ENCODE measurements around the gene ANKRD6. TPM values are rescaled to one million over a fixed set of nuclear protein-coding genes. Genes with fewer than 3 reads are reported as not detected.
"Not testable (repeated sequence)": the region's sequence is repeated elsewhere in the genome, so short reads cannot be mapped to it uniquely, and the experiment has no call there.

Gene ANKRD6
- total RNA-seq = 1 to 10 TPM; 9.1 TPM

DNA sequence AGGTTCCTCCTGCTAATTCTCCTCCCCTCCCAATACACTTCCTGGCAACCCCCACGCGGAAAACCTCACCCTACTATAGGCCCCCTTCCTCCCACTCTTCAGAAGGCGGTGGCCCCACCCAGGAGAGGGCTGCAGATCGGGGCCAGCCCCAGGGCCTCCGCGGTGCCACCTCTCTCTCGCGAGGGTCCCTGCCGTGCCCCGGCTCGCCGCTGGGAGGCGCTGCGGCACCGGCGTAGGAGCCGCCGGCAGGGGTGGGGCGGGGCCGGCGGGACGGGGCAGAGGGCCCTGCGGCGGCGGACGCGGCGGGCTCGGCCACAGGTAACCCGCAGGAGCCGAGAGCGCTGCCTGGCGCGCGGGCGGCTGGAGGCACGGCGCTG lies at the start of gene ANKRD6:
Gene ANKRD6 (plus strand): TSS at position 278 of the 377 bp plus-strand sequence. CDS start 133,825 bp downstream, outside the sequence.
- DNase-seq (peak; percentile 82), ATAC-seq (peak; percentile 94)
- Mint-ChIP-seq H3K27me3 (ENCODE audit: low read depth) (peaks cover 36% of the 10 kb centered on the region), H3K4me3 (peak within 1 kb of the TSS; percentile 79), H3K36me3 (ENCODE audit: low read depth) (no peaks in the 10 kb centered on the region), H3K4me1 (ENCODE audit: low read depth) (peaks cover 24% of the 10 kb centered on the region), H3K27ac (peak within 1 kb of the TSS; percentile 70), H3K9me3 (ENCODE audit: insufficient read depth) (no peaks in the 10 kb centered on the region)
- ChIA-PET CTCF (interaction anchor here (0.6 to 7.0 kb wide), 59 partner anchors 8 to 1046 kb away, joined by 3 to 82 read pairs (median 4); partner anchors contain the start of gene LYRM2), POLR2A (no interaction called here)

GRCh38 chr6:89385156-89385667 lies 47.7 kb upstream of the ANKRD6 start:
- DNase-seq (no peak), ATAC-seq (no peak)
- H3K27ac Mint-ChIP-seq = no peak overlapping the region
- CTCF ChIA-PET = interaction anchor here (1.0 to 2.1 kb wide), 2 partner anchors 13 to 19 kb away, joined by 3 to 8 read pairs; no protein-coding TSS in a partner anchor
- no peak overlapping the region for H3K4me3 Mint-ChIP-seq
- H3K27me3 Mint-ChIP-seq (ENCODE audit: low read depth) = peaks cover 8% of the 10 kb centered on the region
- POLR2A ChIA-PET = interaction anchor here (0.9 kb wide), 1 partner anchor 304 kb away, joined by 3 read pairs; the partner anchor contains the start of gene PNRC1
- H3K9me3 Mint-ChIP-seq (ENCODE audit: insufficient read depth) = no peaks in the 10 kb centered on the region
- no peaks in the 10 kb centered on the region for H3K36me3 Mint-ChIP-seq (ENCODE audit: low read depth)
- peaks cover 4% of the 10 kb centered on the region for H3K4me1 Mint-ChIP-seq (ENCODE audit: low read depth)

- Mint-ChIP-seq H3K27ac (no peak overlapping the region), H3K36me3 (ENCODE audit: low read depth) (no peaks in the 10 kb centered on the region), H3K4me1 (ENCODE audit: low read depth) (peaks cover 4% of the 10 kb centered on the region), H3K27me3 (ENCODE audit: low read depth) (peaks cover 6% of the 10 kb centered on the region), H3K4me3 (no peak overlapping the region), H3K9me3 (ENCODE audit: insufficient read depth) (no peaks in the 10 kb centered on the region)
- ATAC-seq (no peak), DNase-seq (no peak)
- ChIA-PET CTCF (interaction anchor here (1.0 to 2.1 kb wide), 2 partner anchors 14 to 19 kb away, joined by 3 to 8 read pairs; no protein-coding TSS in a partner anchor), POLR2A (interaction anchor here (0.9 kb wide), 1 partner anchor 305 kb away, joined by 3 read pairs; the partner anchor contains the start of gene PNRC1)
Observed at GRCh38 chr6:89385846-89386245, 47.1 kb upstream of the ANKRD6 start.

- CTCF ChIA-PET = interaction anchor here (2.7 kb wide), 1 partner anchor 15 kb away, joined by 12 read pairs; no protein-coding TSS in a partner anchor
- POLR2A ChIA-PET = no interaction called here
- Mint-ChIP-seq H3K9me3 (ENCODE audit: insufficient read depth) (no peaks in the 10 kb centered on the region), H3K27me3 (ENCODE audit: low read depth) (peaks cover 8% of the 10 kb centered on the region), H3K4me1 (ENCODE audit: low read depth) (peaks cover 4% of the 10 kb centered on the region), H3K4me3 (no peak overlapping the region), H3K27ac (no peak overlapping the region), H3K36me3 (ENCODE audit: low read depth) (no peaks in the 10 kb centered on the region)
- ATAC-seq = no peak
- no peak for DNase-seq
Observed at GRCh38 chr6:89386917-89387491, 45.9 kb upstream of the ANKRD6 start.

DNA sequence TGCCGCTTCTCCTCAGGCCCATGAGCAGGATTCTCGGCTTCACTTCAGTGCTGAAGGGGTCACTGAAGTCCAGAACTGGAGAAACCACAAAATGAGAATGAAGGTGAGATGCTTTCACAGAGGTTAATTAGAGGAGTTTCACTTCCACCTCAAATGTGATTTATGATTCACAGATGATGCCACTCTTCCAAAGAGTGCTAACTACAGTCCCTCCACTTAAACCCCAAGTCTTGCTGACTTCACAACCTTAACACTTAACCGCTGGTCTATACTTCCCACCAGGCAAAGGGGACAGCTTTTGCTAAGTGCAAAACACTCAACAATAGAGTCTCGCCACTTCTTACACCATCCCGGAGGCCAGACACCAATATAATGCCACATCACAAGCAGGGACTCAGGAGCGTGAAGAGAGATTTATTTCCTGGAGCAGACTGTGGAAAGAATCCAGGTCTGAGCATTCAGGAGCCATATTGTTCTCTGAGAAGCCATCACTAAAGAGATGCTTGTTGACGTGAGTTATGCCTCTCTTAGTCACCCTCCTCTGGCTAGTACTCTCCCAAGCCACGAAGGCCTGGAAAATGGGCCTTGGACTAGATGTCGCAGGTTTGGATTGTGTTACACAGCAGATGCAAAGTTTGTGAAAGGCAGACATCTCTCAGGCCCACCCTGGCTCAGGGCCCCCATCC lies 45.3 kb upstream of the ANKRD6 start:
- ChIA-PET CTCF (interaction anchor here (2.7 kb wide), 1 partner anchor 16 kb away, joined by 12 read pairs; no protein-coding TSS in a partner anchor), POLR2A (no interaction called here)
- H3K4me1 Mint-ChIP-seq (ENCODE audit: low read depth) = peaks cover 4% of the 10 kb centered on the region
- H3K4me3 Mint-ChIP-seq = no peak overlapping the region
- no peak overlapping the region for H3K27ac Mint-ChIP-seq
- H3K9me3 Mint-ChIP-seq (ENCODE audit: insufficient read depth) = no peaks in the 10 kb centered on the region
- H3K27me3 Mint-ChIP-seq (ENCODE audit: low read depth) = peaks cover 8% of the 10 kb centered on the region
- DNase-seq = no peak
- H3K36me3 Mint-ChIP-seq (ENCODE audit: low read depth) = no peaks in the 10 kb centered on the region
- ATAC-seq = no peak

- Mint-ChIP-seq H3K4me1 (ENCODE audit: low read depth) (peaks cover 4% of the 10 kb centered on the region), H3K4me3 (no peak overlapping the region), H3K27me3 (ENCODE audit: low read depth) (peaks cover 6% of the 10 kb centered on the region), H3K27ac (no peak overlapping the region), H3K36me3 (ENCODE audit: low read depth) (no peaks in the 10 kb centered on the region), H3K9me3 (ENCODE audit: insufficient read depth) (no peaks in the 10 kb centered on the region)
- ATAC-seq (no peak), DNase-seq (no peak)
- POLR2A ChIA-PET = no interaction called here
- CTCF ChIA-PET = interaction anchor here (2.7 kb wide), 1 partner anchor 17 kb away, joined by 12 read pairs; no protein-coding TSS in a partner anchor
Observed at GRCh38 chr6:89388846-89389245, 44.1 kb upstream of the ANKRD6 start.

GRCh38 chr6:89392823-89393222 lies 40.1 kb upstream of the ANKRD6 start:
- POLR2A ChIA-PET = no interaction called here
- Mint-ChIP-seq H3K27me3 (ENCODE audit: low read depth) (peaks cover 9% of the 10 kb centered on the region), H3K27ac (no peak overlapping the region), H3K9me3 (ENCODE audit: insufficient read depth) (no peaks in the 10 kb centered on the region), H3K36me3 (ENCODE audit: low read depth) (no peaks in the 10 kb centered on the region), H3K4me1 (ENCODE audit: low read depth) (no peaks in the 10 kb centered on the region), H3K4me3 (no peak overlapping the region)
- no peak for DNase-seq
- CTCF ChIA-PET = interaction anchor here (0.8 to 2.2 kb wide), 2 partner anchors 20 to 21 kb away, joined by 3 to 5 read pairs; no protein-coding TSS in a partner anchor
- ATAC-seq = no peak

DNA sequence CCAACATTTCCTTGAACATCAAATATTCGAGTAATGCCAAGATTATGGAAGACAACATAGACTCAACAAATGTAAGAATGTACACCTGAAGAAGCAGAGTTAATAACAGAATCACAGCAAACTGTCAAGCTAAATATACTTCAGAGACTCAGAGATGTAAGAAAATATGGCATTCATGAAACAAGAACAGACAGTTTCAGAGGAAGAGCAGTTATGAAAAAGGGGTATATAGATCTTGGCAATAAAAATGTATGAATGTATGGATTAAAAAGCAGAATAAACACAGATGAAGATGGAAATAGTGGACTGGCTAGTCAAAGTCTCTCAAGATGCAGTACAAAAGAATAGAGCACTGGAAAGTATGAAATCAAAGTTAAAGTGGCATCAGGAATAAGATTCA lies 39.3 kb upstream of the ANKRD6 start:
- peaks cover 9% of the 10 kb centered on the region for H3K27me3 Mint-ChIP-seq (ENCODE audit: low read depth)
- no peaks in the 10 kb centered on the region for H3K36me3 Mint-ChIP-seq (ENCODE audit: low read depth)
- DNase-seq = no peak
- no peak overlapping the region for H3K4me3 Mint-ChIP-seq
- no peaks in the 10 kb centered on the region for H3K9me3 Mint-ChIP-seq (ENCODE audit: insufficient read depth)
- CTCF ChIA-PET = no interaction called here
- POLR2A ChIA-PET = no interaction called here
- H3K27ac Mint-ChIP-seq = no peak overlapping the region
- ATAC-seq = no peak
- H3K4me1 Mint-ChIP-seq (ENCODE audit: low read depth) = no peaks in the 10 kb centered on the region

DNA sequence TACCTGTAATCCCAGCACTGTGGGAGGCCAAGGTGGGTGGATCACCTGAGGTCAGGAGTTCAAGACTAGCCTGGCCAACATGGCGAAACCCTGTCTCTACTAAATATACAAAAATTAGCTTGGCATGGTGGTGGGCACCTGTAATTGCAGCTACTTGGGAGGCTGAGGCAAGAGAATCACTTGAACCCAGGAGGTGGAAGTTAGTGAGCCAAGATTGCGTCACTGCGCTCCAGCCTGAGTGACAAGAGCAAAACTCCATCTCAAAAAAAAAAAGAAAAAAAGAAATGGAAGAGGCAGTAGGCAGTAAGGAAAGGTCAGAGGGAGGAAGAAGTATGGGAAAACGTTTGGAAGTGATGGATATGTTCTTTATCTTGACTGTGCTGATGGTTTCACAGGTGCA lies 35.1 kb upstream of the ANKRD6 start:
- H3K27me3 Mint-ChIP-seq (ENCODE audit: low read depth); ATAC-seq; H3K9me3 Mint-ChIP-seq (ENCODE audit: insufficient read depth); H3K4me3 Mint-ChIP-seq; H3K36me3 Mint-ChIP-seq (ENCODE audit: low read depth); H3K4me1 Mint-ChIP-seq (ENCODE audit: low read depth); POLR2A ChIA-PET; H3K27ac Mint-ChIP-seq; DNase-seq: not testable (repeated sequence)
- CTCF ChIA-PET = interaction anchor here (1.2 kb wide), 1 partner anchor 26 kb away, joined by 6 read pairs; no protein-coding TSS in a partner anchor

DNA sequence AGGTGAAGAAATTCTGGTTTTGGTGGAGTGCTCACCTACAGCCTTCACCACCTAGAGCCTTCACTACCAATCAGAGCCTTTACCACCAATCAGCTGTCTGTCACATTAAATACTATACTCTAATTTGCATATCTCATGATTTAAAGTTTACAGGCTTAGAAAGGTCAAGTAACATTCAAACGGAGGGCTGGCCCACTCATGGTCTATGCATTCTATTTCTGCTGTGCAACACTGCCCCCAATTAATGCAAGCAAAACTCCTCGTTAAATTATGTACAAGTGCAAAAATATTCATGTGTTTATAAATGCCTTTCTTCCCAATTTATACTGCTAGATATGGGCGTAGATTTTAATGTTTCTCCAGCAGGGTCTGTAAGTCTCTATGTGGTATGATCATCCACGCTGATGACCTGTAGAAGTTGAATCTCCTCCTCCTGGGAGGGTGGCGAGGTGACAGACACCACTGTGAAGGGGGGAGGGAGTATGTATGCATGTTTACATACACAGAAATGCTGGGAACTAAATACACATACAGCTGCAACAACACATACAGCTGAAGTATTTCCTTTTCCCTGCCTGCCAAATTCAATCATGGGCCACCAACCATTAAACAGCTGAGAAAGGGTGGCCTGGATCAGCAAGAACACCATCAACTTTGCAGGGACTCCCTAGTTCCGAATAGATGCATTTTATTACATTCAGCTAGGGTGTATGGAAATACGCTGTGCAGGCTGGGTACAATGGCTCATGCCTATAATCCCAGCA lies 34.0 kb upstream of the ANKRD6 start:
- Mint-ChIP-seq H3K27ac (no peak overlapping the region), H3K36me3 (ENCODE audit: low read depth) (no peaks in the 10 kb centered on the region), H3K4me3 (no peak overlapping the region), H3K9me3 (ENCODE audit: insufficient read depth) (no peaks in the 10 kb centered on the region), H3K4me1 (ENCODE audit: low read depth) (no peaks in the 10 kb centered on the region), H3K27me3 (ENCODE audit: low read depth) (peaks cover 2% of the 10 kb centered on the region)
- CTCF ChIA-PET = interaction anchor here (1.1 to 1.4 kb wide), 3 partner anchors 9 to 238 kb away, joined by 3 to 6 read pairs (median 3); no protein-coding TSS in a partner anchor
- DNase-seq (no peak), ATAC-seq (no peak)
- POLR2A ChIA-PET = no interaction called here

GRCh38 chr6:89400050-89400449 lies 32.9 kb upstream of the ANKRD6 start:
- ATAC-seq = no peak
- H3K27ac Mint-ChIP-seq = no peak overlapping the region
- no peaks in the 10 kb centered on the region for H3K9me3 Mint-ChIP-seq (ENCODE audit: insufficient read depth)
- ChIA-PET CTCF (no interaction called here), POLR2A (interaction anchor here (0.6 kb wide), 1 partner anchor 513 kb away, joined by 3 read pairs; no protein-coding TSS in a partner anchor)
- DNase-seq = no peak
- H3K27me3 Mint-ChIP-seq (ENCODE audit: low read depth) = peaks cover 2% of the 10 kb centered on the region
- no peak overlapping the region for H3K4me3 Mint-ChIP-seq
- H3K4me1 Mint-ChIP-seq (ENCODE audit: low read depth) = no peaks in the 10 kb centered on the region
- no peaks in the 10 kb centered on the region for H3K36me3 Mint-ChIP-seq (ENCODE audit: low read depth)

Measured in activated CD8-positive, alpha-beta T cell treated with anti-CD3 and anti-CD28 coated beads, Interleukin-2, amount 10 ng/mL, durations not matched to agents 7 days and 5 days (primary cell).